HEK293 (cell line): ENCODE measurements around the gene TCERG1.

Experiments
- BCL11B ChIP-seq: fragments of 450-650 bp; formaldehyde crosslinking; IDR thresholded peaks from 2 replicates; pipeline ENCODE4 v1.5.1; 2016; ENCODE audit warnings: low read depth, missing biosample characterization, missing genetic modification characterization
- EGR2 ChIP-seq: fragments of 450-650 bp; formaldehyde crosslinking; IDR thresholded peaks from 2 replicates; pipeline ENCODE4 v1.5.1; 2016; ENCODE audit warnings: low read depth, missing biosample characterization, missing genetic modification characterization
- HOXA7 ChIP-seq: sonication (generic); formaldehyde crosslinking; IDR thresholded peaks from 2 replicates; pipeline ENCODE4 v1.8.1; 2022; ENCODE audit warnings: missing genetic modification reagents, borderline replicate concordance
- KLF10 ChIP-seq: fragments of 450-650 bp; IDR thresholded peaks from 2 replicates; pipeline ENCODE4 v1.5.1; 2018; ENCODE audit warnings: missing biosample characterization, mild to moderate bottlenecking, missing genetic modification characterization
- KLF9 ChIP-seq: fragments of 450-650 bp; formaldehyde crosslinking; IDR thresholded peaks from 2 replicates; pipeline ENCODE4 v1.5.1; 2016; ENCODE audit warnings: missing biosample characterization, missing genetic modification characterization, low read depth
- RBAK ChIP-seq: fragments of 450-650 bp; formaldehyde crosslinking; IDR thresholded peaks from 2 replicates; pipeline ENCODE4 v1.5.1; 2016; ENCODE audit warnings: missing biosample characterization, missing genetic modification characterization
- SCRT1 ChIP-seq: fragments of 450-650 bp; formaldehyde crosslinking; IDR thresholded peaks from 2 replicates; pipeline ENCODE4 v1.5.1; 2016; ENCODE audit warnings: missing biosample characterization, missing genetic modification characterization, borderline replicate concordance
- SP3 ChIP-seq: fragments of 450-650 bp; formaldehyde crosslinking; IDR thresholded peaks from 2 replicates; pipeline ENCODE4 v1.5.1; 2016; ENCODE audit warnings: missing biosample characterization, missing genetic modification characterization
- WT1 ChIP-seq: fragments of 450-650 bp; formaldehyde crosslinking; IDR thresholded peaks from 2 replicates; pipeline ENCODE4 v1.5.1; 2016; ENCODE audit warnings: missing biosample characterization, missing genetic modification characterization
- ZBTB17 ChIP-seq: fragments of 450-650 bp; formaldehyde crosslinking; IDR thresholded peaks from 2 replicates; pipeline ENCODE4 v1.5.1; 2016; ENCODE audit warnings: missing biosample characterization, missing genetic modification characterization
- ZBTB44 ChIP-seq: fragments of 450-650 bp; IDR thresholded peaks from 2 replicates; pipeline ENCODE4 v1.5.1; 2018; ENCODE audit warnings: missing biosample characterization, mild to moderate bottlenecking, missing genetic modification characterization
- ZEB2 ChIP-seq: fragments of 450-650 bp; formaldehyde crosslinking; IDR thresholded peaks from 2 replicates; pipeline ENCODE4 v1.5.1; 2016; ENCODE audit warnings: missing biosample characterization, missing genetic modification characterization
- ZNF16 ChIP-seq: fragments of 450-650 bp; formaldehyde crosslinking; IDR thresholded peaks from 2 replicates; pipeline ENCODE4 v1.5.1; 2016; ENCODE audit warnings: low read depth, missing biosample characterization, missing genetic modification characterization
- ZNF169 ChIP-seq: fragments of 450-650 bp; formaldehyde crosslinking; IDR thresholded peaks from 2 replicates; pipeline ENCODE4 v1.5.1; 2016; ENCODE audit warnings: missing biosample characterization, missing genetic modification characterization
- ZNF175 ChIP-seq: fragments of 450-650 bp; formaldehyde crosslinking; IDR thresholded peaks from 2 replicates; pipeline ENCODE4 v1.5.1; 2016; ENCODE audit warnings: missing biosample characterization, missing genetic modification characterization
- ZNF184 ChIP-seq: fragments of 450-650 bp; IDR thresholded peaks from 2 replicates; pipeline ENCODE4 v1.5.1; 2018; ENCODE audit warnings: missing biosample characterization, mild to moderate bottlenecking, missing genetic modification characterization
- ZNF202 ChIP-seq: fragments of 450-650 bp; formaldehyde crosslinking; IDR thresholded peaks from 2 replicates; pipeline ENCODE4 v1.5.1; 2016; ENCODE audit warnings: missing biosample characterization, missing genetic modification characterization, borderline replicate concordance
- ZNF223 ChIP-seq: fragments of 450-650 bp; formaldehyde crosslinking; IDR thresholded peaks from 2 replicates; pipeline ENCODE4 v1.5.1; 2016; ENCODE audit warnings: missing biosample characterization, missing genetic modification characterization
- ZNF239 ChIP-seq: fragments of 450-650 bp; formaldehyde crosslinking; IDR thresholded peaks from 2 replicates; pipeline ENCODE4 v1.5.1; 2016; ENCODE audit warnings: missing biosample characterization, missing genetic modification characterization
- ZNF341 ChIP-seq: fragments of 450-650 bp; formaldehyde crosslinking; IDR thresholded peaks from 2 replicates; pipeline ENCODE4; 2016; ENCODE audit warnings: low read depth, missing biosample characterization, missing genetic modification characterization
- ZNF366 ChIP-seq: fragments of 450-650 bp; formaldehyde crosslinking; conservative IDR thresholded peaks from 2 replicates; pipeline ENCODE4 v1.5.1; 2016; ENCODE audit warnings: missing biosample characterization, missing genetic modification characterization
- ZNF521 ChIP-seq: fragments of 450-650 bp; formaldehyde crosslinking; IDR thresholded peaks from 2 replicates; pipeline ENCODE4 v1.5.1; 2017; ENCODE audit warnings: missing biosample characterization, mild to moderate bottlenecking, missing genetic modification characterization
- ZNF529 ChIP-seq: fragments of 450-650 bp; formaldehyde crosslinking; IDR thresholded peaks from 2 replicates; pipeline ENCODE4 v1.5.1; 2017; ENCODE audit warnings: missing genetic modification characterization, missing biosample characterization; ENCODE audit not compliant: insufficient replicate concordance
- ZNF654 ChIP-seq: fragments of 450-650 bp; formaldehyde crosslinking; IDR thresholded peaks from 2 replicates; pipeline ENCODE4 v1.5.1; 2016; ENCODE audit warnings: low read depth, missing biosample characterization, missing genetic modification characterization
- ZNF660 ChIP-seq: fragments of 450-650 bp; IDR thresholded peaks from 2 replicates; pipeline ENCODE4 v1.5.1; 2018; ENCODE audit warnings: missing biosample characterization, mild to moderate bottlenecking, missing genetic modification characterization
- ZNF768 ChIP-seq: fragments of 450-650 bp; formaldehyde crosslinking; IDR thresholded peaks from 2 replicates; pipeline ENCODE4 v1.5.1; 2018; ENCODE audit warnings: missing biosample characterization, mild to moderate bottlenecking, missing genetic modification characterization
- ZNF777 ChIP-seq: fragments of 450-650 bp; formaldehyde crosslinking; IDR thresholded peaks from 2 replicates; pipeline ENCODE4 v1.5.1; 2017; ENCODE audit warnings: missing biosample characterization, missing genetic modification characterization, borderline replicate concordance
- ZNF792 ChIP-seq: fragments of 450-650 bp; formaldehyde crosslinking; IDR thresholded peaks from 2 replicates; pipeline ENCODE4 v1.5.1; 2016; ENCODE audit warnings: missing biosample characterization, missing genetic modification characterization
- ZNF837 ChIP-seq: fragments of 450-650 bp; formaldehyde crosslinking; IDR thresholded peaks from 2 replicates; pipeline ENCODE4 v1.5.1; 2016; ENCODE audit warnings: missing biosample characterization, missing genetic modification characterization
- ZSCAN16 ChIP-seq: fragments of 450-650 bp; formaldehyde crosslinking; IDR thresholded peaks from 2 replicates; pipeline ENCODE4 v1.5.1; 2016; ENCODE audit warnings: missing biosample characterization, missing genetic modification characterization
- ZSCAN4 ChIP-seq: fragments of 450-650 bp; formaldehyde crosslinking; IDR thresholded peaks from 2 replicates; pipeline ENCODE4 v1.5.1; 2017; ENCODE audit warnings: missing biosample characterization, missing genetic modification characterization
- TF ChIP-seq, protein P1 (sequence below): fragments of 450-650 bp; formaldehyde crosslinking; IDR thresholded peaks from 2 replicates; pipeline ENCODE4 v1.5.1; 2016; ENCODE audit warnings: missing biosample characterization, missing genetic modification characterization
- TF ChIP-seq, protein P2 (sequence below): fragments of 450-650 bp; formaldehyde crosslinking; IDR thresholded peaks from 2 replicates; pipeline ENCODE4 v1.5.1; 2016; ENCODE audit warnings: missing biosample characterization, missing genetic modification characterization, low read depth

Gene TCERG1

GRCh38 chr5:146446861-146447733 lies at the start of gene TCERG1 (continued):
- peak; percentile 95 for TF ChIP-seq SP3 (tag by site-specific recombination)
- TF ChIP-seq ZBTB17 (tag by site-specific recombination) = no peak
- no peak for TF ChIP-seq KLF10
- 0 out of 2 replicates have a peak, but pooled peaks have one; percentile 44 for TF ChIP-seq ZNF777
- TF ChIP-seq ZNF768 (tag by site-specific recombination) = peak; percentile 27; the same call in 1 of the 2 replicates
- TF ChIP-seq ZNF529 (tag by site-specific recombination) = no peak
- TF ChIP-seq ZNF521 (tag by site-specific recombination) = no peak
- no peak for TF ChIP-seq ZNF202 (tag by site-specific recombination)
- no peak for TF ChIP-seq ZNF16
- no peak for TF ChIP-seq ZNF169 (tag by site-specific recombination)
- TF ChIP-seq ZNF660 (tag by site-specific recombination) = peak; percentile 55
- TF ChIP-seq SCRT1 = no peak
- TF ChIP-seq, protein P1, sequence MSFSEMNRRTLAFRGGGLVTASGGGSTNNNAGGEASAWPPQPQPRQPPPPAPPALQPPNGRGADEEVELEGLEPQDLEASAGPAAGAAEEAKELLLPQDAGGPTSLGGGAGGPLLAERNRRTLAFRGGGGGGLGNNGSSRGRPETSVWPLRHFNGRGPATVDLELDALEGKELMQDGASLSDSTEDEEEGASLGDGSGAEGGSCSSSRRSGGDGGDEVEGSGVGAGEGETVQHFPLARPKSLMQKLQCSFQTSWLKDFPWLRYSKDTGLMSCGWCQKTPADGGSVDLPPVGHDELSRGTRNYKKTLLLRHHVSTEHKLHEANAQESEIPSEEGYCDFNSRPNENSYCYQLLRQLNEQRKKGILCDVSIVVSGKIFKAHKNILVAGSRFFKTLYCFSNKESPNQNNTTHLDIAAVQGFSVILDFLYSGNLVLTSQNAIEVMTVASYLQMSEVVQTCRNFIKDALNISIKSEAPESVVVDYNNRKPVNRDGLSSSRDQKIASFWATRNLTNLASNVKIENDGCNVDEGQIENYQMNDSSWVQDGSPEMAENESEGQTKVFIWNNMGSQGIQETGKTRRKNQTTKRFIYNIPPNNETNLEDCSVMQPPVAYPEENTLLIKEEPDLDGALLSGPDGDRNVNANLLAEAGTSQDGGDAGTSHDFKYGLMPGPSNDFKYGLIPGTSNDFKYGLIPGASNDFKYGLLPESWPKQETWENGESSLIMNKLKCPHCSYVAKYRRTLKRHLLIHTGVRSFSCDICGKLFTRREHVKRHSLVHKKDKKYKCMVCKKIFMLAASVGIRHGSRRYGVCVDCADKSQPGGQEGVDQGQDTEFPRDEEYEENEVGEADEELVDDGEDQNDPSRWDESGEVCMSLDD = no peak; the same call in 1 of the 2 replicates
- TF ChIP-seq ZNF175 (tag by site-specific recombination) = no peak
- peak; percentile 11; the same call in 1 of the 2 replicates for TF ChIP-seq WT1 (tag by site-specific recombination)
- TF ChIP-seq ZEB2 (tag by site-specific recombination) = peak; percentile 28; the same call in 1 of the 2 replicates
- TF ChIP-seq BCL11B (tag by site-specific recombination) = no peak; the same call in 1 of the 2 replicates
- TF ChIP-seq EGR2 (tag by site-specific recombination) = peak; percentile 61
- no peak for TF ChIP-seq ZNF223
- 0 out of 2 replicates have a peak, but pooled peaks have one; percentile 32 for TF ChIP-seq KLF9 (tag by site-specific recombination)
- TF ChIP-seq ZNF341 (tag by site-specific recombination) = peak; percentile 66
- no peak for TF ChIP-seq ZNF366 (tag by site-specific recombination)
- TF ChIP-seq ZNF239 = no peak
- 0 out of 2 replicates have a peak, but pooled peaks have one; percentile 18 for TF ChIP-seq ZSCAN4 (tag by site-specific recombination)
- TF ChIP-seq ZSCAN16 (tag by site-specific recombination) = 0 out of 2 replicates have a peak, but pooled peaks have one; percentile 31
- peak; percentile 29 for TF ChIP-seq ZNF654
- no peak for TF ChIP-seq ZBTB44 (tag by site-specific recombination)
- TF ChIP-seq ZNF792 = no peak
- no peak for TF ChIP-seq RBAK (tag by site-specific recombination)
- TF ChIP-seq, protein P2, sequence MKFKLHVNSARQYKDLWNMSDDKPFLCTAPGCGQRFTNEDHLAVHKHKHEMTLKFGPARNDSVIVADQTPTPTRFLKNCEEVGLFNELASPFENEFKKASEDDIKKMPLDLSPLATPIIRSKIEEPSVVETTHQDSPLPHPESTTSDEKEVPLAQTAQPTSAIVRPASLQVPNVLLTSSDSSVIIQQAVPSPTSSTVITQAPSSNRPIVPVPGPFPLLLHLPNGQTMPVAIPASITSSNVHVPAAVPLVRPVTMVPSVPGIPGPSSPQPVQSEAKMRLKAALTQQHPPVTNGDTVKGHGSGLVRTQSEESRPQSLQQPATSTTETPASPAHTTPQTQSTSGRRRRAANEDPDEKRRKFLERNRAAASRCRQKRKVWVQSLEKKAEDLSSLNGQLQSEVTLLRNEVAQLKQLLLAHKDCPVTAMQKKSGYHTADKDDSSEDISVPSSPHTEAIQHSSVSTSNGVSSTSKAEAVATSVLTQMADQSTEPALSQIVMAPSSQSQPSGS (tag by site-specific recombination) = no peak
- TF ChIP-seq ZNF184 = no peak
- TF ChIP-seq ZNF837 (tag by site-specific recombination) = no peak
- peak; percentile 87; the same call in 1 of the 2 replicates for TF ChIP-seq HOXA7 (CRISPR knock-in tag)
